GM19023 (cell line): ENCODE results near the gene NBEA.

ENCODE experiments used
- ATAC-seq: cut with Tn5 transposase; IDR thresholded peaks from one replicate; pipeline ENCODE4 v1.9.1; 2021; ENCODE audit warnings: mild to moderate bottlenecking, moderate library complexity; ENCODE audit not compliant: unreplicated experiment

NBEA gene

GRCh38 chr13:35554972-35555623 is 613.0 kb downstream of the NBEA start:
- ATAC-seq, result no peak

GRCh38 chr13:35557475-35557874 is 615.4 kb downstream of the NBEA start:
- ATAC-seq, result no peak

GRCh38 chr13:35561540-35561939 is 619.5 kb downstream of the NBEA start:
- ATAC-seq, result no peak

DNA sequence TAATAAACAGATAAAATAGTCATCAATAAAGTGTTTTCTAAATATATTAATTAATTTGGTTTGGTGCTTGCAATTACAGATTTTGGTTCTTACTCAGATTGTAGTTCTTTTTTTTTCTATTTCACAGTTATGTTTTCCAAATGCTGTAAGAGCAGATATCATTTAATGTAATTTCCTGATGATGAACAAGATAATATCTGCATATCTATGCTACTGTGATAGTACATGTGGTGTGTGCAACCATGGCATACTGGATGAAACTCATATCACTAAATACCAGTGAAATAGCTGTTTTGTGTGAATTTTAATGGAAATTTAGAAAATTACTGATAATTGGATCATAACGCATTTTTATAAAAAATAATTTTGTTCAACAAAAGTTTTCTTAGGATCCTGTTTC is 623.2 kb downstream of the NBEA start:
- no peak for ATAC-seq

GRCh38 chr13:35566340-35566739 is 624.3 kb downstream of the NBEA start:
- no peak for ATAC-seq

DNA sequence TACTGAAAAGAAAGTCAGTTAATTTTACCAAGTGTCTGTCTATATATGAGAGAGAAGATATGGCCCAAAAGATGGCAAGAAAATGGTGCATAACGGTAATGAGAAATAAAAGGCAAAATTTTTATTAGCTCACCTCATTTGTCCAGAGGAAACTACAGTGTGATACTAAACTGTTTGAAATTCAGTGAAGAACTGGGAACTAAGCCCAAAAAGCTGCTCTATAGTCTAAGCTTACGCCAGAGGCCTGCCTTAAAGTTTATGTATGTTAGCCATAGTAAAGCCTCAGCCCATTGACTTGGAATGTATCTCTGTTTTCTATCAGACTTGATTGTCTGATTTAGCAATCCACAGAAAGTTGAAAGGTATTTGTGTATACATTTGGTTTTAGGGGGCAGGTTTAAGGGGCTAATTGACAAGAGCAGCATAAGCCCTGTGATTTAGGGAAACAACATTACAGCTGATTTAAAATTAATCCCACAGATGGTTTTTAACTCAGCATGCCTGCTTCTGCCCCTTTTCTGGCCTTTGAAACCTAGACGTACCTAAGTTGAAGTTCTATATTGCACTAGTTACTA is 625.4 kb downstream of the NBEA start:
- ATAC-seq, result no peak

GRCh38 chr13:35573639-35574038 is 631.6 kb downstream of the NBEA start:
- ATAC-seq, result no peak

- no peak for ATAC-seq
Measured at GRCh38 chr13:35592457-35592856, 650.4 kb downstream of the NBEA start.

- no peak for ATAC-seq
Measured at GRCh38 chr13:35593651-35594050, 651.6 kb downstream of the NBEA start.

- no peak for ATAC-seq
Measured at GRCh38 chr13:35594096-35594495, 652.0 kb downstream of the NBEA start.

DNA sequence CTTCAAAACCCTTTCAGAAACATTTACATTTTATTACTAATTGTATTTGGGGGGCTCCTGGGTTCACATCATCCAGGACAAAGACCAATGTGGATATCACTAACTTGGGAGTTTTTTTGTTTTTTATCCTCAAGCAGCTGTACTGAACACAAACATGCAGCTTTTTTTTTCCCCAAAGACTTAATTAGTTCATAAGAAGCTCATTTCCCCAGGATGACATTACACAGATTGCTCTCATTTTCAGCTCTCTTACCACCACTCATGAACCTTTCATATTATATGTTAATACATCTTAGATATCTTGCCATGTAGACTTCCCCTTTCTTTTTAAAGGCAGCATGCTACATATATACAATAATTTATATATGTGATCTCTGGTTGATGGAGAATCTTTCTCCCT is 653.1 kb downstream of the NBEA start:
- ATAC-seq, result no peak

DNA sequence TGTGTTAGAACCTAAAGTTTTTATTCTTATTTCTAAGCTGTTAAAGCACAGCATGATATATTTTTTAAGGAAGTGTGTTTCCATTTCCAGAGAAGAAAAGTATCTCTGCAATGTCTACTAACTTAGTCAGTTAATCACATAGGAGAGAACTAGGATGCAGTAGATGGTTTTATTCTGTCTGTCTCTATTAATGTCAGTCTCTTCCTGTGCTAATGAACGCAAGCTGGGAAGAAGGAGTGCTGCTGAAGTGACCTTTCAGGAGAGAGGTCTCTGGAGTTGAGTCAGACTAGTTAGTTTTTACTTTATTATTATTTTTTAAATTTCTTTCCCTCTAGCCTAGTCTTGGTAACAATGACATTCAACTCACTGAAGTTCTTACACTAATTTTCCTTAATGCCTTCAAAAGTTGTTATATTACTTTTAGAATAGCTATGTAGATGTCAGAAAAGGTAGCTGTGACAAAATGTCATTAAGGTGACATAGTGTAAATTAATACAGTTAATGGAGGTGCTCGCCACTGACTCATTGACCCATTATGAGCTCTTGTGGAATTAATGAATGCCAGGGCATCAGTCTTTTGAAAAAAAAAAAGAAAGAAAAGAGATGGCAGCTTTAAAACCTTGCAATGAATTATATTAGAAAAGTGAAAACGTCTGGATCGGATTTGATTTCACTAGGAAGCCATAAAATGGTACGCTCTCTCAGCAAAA is 654.4 kb downstream of the NBEA start:
- no peak for ATAC-seq

- ATAC-seq, result no peak
Measured at GRCh38 chr13:35597451-35597850, 655.4 kb downstream of the NBEA start.

DNA sequence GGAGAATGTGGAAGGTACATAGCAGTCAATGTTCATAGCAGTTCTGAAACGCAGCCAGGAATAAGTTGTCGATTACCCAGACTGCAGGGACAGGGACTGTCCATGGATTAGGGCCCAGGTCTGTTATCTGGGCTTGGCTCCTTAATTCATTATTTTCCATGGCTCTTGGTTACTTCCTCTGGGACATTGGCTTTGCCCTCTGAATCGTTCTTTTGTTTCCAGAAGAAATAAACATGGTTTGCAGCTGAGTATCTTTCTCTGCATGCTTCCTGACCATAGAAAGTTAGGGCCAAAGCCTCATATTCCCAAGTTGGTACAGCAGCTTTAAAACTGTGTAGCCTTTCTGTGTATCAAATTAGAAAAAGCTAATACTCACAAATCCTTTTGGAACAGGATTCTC is 656.2 kb downstream of the NBEA start:
- ATAC-seq, result no peak

DNA sequence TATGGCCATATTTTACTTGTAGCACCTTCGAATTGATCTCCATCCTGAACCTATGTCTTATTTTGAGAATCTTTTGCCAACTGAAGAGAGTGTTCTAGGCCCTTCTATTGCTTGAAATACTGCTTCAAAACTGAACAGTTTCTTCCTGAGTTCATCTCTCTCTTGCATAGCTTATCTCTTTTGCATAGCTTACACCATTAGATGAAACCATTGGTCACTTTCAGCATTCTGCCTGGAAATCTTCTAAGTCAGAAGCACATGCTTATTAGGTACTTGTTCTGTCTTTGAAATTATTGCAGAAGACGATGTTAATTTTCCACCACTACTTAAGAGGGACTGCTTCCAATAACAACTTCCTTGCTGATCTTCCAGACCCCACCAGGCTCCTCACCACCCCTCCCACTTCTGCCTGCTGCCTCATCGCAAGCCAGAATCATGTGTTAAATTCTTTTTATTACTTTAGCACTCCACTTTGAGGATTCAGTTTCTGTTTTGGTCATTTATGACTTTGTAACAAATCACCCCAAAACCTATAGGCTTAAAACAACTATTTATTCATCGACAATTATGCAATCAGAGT is 656.8 kb downstream of the NBEA start:
- no peak for ATAC-seq

DNA sequence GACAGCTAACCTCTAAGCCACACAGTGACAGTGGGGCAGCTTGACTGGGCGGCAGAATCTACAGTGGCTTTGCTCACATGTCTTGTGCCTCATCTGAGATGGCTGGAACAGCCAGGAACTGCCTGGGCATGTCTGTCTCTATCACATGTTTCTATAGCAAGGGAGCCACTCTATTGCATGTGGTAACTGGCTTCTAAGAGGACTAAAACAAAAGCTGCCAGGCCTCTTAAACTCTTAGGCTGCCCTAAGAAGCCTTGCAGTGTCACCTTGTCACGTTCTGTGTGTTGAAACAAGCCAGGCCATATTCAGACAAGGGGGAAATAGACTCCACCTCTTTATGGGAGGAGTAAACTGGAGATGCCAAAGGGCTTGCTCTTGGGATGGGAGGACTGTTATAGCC is 657.3 kb downstream of the NBEA start:
- no peak for ATAC-seq

GRCh38 chr13:35600137-35600536 is 658.1 kb downstream of the NBEA start:
- ATAC-seq, result no peak

GRCh38 chr13:35603593-35604285 is 661.7 kb downstream of the NBEA start:
- ATAC-seq, result no peak

GRCh38 chr13:35614666-35615065 is 672.6 kb downstream of the NBEA start:
- no peak for ATAC-seq

DNA sequence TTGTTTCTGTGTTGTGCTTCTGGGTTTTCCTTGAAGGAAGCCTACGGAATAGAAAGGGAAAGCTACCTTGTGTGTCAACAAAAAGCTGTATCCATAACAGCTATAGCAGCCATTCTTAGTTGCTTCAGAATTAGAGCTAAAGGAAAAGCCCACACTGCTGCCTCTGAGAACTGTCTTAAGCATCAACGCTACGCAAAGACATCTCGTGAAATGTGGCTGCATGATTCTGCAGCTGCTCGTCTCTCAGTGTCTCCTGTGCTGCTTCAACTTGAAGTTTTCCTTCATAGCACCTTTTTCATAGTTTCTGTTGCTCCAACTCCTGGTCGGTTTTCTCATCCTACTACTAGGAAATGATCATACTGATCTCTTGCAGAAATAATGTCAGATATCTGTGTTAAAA is 675.4 kb downstream of the NBEA start:
- no peak for ATAC-seq

- ATAC-seq, result no peak
Measured at GRCh38 chr13:35618565-35619083, 676.6 kb downstream of the NBEA start.
